ENCODE data around the gene TECRL. TPM values are rescaled to one million over a fixed set of nuclear protein-coding genes. Genes with fewer than 3 reads are reported as not detected.

Gene TECRL
- total RNA-seq, 1 donor from 2014 or later: not detected

GRCh38 chr4:64266263-64266662 is 143.0 kb downstream of the TECRL start:
- H3K36me3 Mint-ChIP-seq: no peaks in the 10 kb centered on the region
- Histone ChIP-seq H3K9ac (no peak overlapping the region), H3K27me3 (no peaks in the 10 kb centered on the region), H3K9me3 (ENCODE audit: low read depth) (no peaks in the 10 kb centered on the region), H3K4me1 (no peaks in the 10 kb centered on the region), H3K79me2 (ENCODE audit: low read depth) (no peaks in the 10 kb centered on the region), H3F3A (ENCODE audit: low read depth) (no peaks in the 10 kb centered on the region), H3K4me3 (no peak overlapping the region), H3K4me2 (no peak overlapping the region), H3K36me3 (no peaks in the 10 kb centered on the region), H4K20me1 (ENCODE audit: low read depth) (no peaks in the 10 kb centered on the region), H2AFZ (replicated peaks) (no peak overlapping the region), H3K27ac (no peak overlapping the region)
- DNase-seq (ENCODE audit: low spot score): no peak
- no peaks in the 10 kb centered on the region for H3K4me1 Mint-ChIP-seq
- no peak for TF ChIP-seq CTCF (IDR thresholded peaks at IDR 0.05)
- no peak for TF ChIP-seq EZH2 (IDR thresholded peaks at IDR 0.05)
- TF ChIP-seq EZH2phosphoT487 (IDR thresholded peaks at IDR 0.05): no peak
- H3K4me3 Mint-ChIP-seq: no peak overlapping the region
- H3K9me3 Mint-ChIP-seq: no peaks in the 10 kb centered on the region
- H3K27me3 Mint-ChIP-seq (ENCODE audit: insufficient read depth, low read depth): peaks cover 2% of the 10 kb centered on the region
- no peak overlapping the region for H3K27ac Mint-ChIP-seq

- no peak overlapping the region for H3K4me3 ChIP-seq
- H3K9me3 ChIP-seq (ENCODE audit: low read depth): no peaks in the 10 kb centered on the region
- Mint-ChIP-seq H3K9me3 (no peaks in the 10 kb centered on the region), H3K36me3 (no peaks in the 10 kb centered on the region), H3K27ac (no peak overlapping the region), H3K27me3 (ENCODE audit: insufficient read depth, low read depth) (no peaks in the 10 kb centered on the region), H3K4me1 (no peaks in the 10 kb centered on the region), H3K4me3 (no peak overlapping the region)
- H3K27me3 ChIP-seq: no peaks in the 10 kb centered on the region
- no peak overlapping the region for H3K27ac ChIP-seq
- DNase-seq (ENCODE audit: low spot score): no peak
- no peak overlapping the region for H3K9ac ChIP-seq
- TF ChIP-seq EZH2 (IDR thresholded peaks at IDR 0.05) (no peak), CTCF (IDR thresholded peaks at IDR 0.05) (no peak), EZH2phosphoT487 (IDR thresholded peaks at IDR 0.05) (no peak)
- H2AFZ ChIP-seq (replicated peaks): no peak overlapping the region
- no peaks in the 10 kb centered on the region for H3K4me1 ChIP-seq
- no peaks in the 10 kb centered on the region for H3F3A ChIP-seq (ENCODE audit: low read depth)
- no peaks in the 10 kb centered on the region for H3K79me2 ChIP-seq (ENCODE audit: low read depth)
- H3K36me3 ChIP-seq: peaks cover 3% of the 10 kb centered on the region
- no peaks in the 10 kb centered on the region for H4K20me1 ChIP-seq (ENCODE audit: low read depth)
- H3K4me2 ChIP-seq: no peak overlapping the region
Observed at GRCh38 chr4:64251781-64252180, 157.5 kb downstream of the TECRL start.

- Mint-ChIP-seq H3K36me3 (no peaks in the 10 kb centered on the region), H3K4me1 (no peaks in the 10 kb centered on the region), H3K9me3 (no peaks in the 10 kb centered on the region), H3K27me3 (ENCODE audit: insufficient read depth, low read depth) (no peaks in the 10 kb centered on the region), H3K4me3 (no peak overlapping the region), H3K27ac (no peak overlapping the region)
- H3K9ac ChIP-seq: no peak overlapping the region
- H3K79me2 ChIP-seq (ENCODE audit: low read depth): no peaks in the 10 kb centered on the region
- no peaks in the 10 kb centered on the region for H3K4me1 ChIP-seq
- no peak overlapping the region for H3K4me2 ChIP-seq
- H3K36me3 ChIP-seq: peaks cover 3% of the 10 kb centered on the region
- no peak for TF ChIP-seq EZH2 (IDR thresholded peaks at IDR 0.05)
- TF ChIP-seq EZH2phosphoT487 (IDR thresholded peaks at IDR 0.05): no peak
- no peak for TF ChIP-seq CTCF (IDR thresholded peaks at IDR 0.05)
- H3F3A ChIP-seq (ENCODE audit: low read depth): no peaks in the 10 kb centered on the region
- H2AFZ ChIP-seq (replicated peaks): no peak overlapping the region
- DNase-seq (ENCODE audit: low spot score): no peak
- H3K27ac ChIP-seq: no peak overlapping the region
- no peak overlapping the region for H3K4me3 ChIP-seq
- no peaks in the 10 kb centered on the region for H4K20me1 ChIP-seq (ENCODE audit: low read depth)
- no peaks in the 10 kb centered on the region for H3K9me3 ChIP-seq (ENCODE audit: low read depth)
- no peaks in the 10 kb centered on the region for H3K27me3 ChIP-seq
Observed at GRCh38 chr4:64250488-64250887, 158.8 kb downstream of the TECRL start.

All from neural progenitor cell (in vitro differentiated cells).